Choroid plexus epithelial cell (primary cell): ENCODE results near the gene ABCB8.
"Not testable (repeated sequence)": the region's sequence is repeated elsewhere in the genome, so short reads cannot be mapped to it uniquely, and the experiment has no call there.

ENCODE experiments used
- DNase-seq: peaks from one replicate; pipeline ENCODE4 v3.0.0-alpha.2; 2010; ENCODE audit warnings: low read depth
- H3K4me3 ChIP-seq: 2 replicates; pipeline ENCODE4 v1.5.1; 2011; ENCODE audit warnings: low read depth, mild to moderate bottlenecking, control low read depth, low read length, moderate library complexity
- TF ChIP-seq, protein P1 (sequence below): conservative IDR thresholded peaks from 2 replicates; pipeline ENCODE4 v1.5.1; 2011; ENCODE audit warnings: low read depth, mild to moderate bottlenecking, control low read depth, inconsistent platforms, low read length, moderate library complexity

Gene ABCB8

GRCh38 chr7:151025924-151026671 lies 2.2 kb upstream of the ABCB8 start:
- no peak for DNase-seq
- TF ChIP-seq, protein P1, sequence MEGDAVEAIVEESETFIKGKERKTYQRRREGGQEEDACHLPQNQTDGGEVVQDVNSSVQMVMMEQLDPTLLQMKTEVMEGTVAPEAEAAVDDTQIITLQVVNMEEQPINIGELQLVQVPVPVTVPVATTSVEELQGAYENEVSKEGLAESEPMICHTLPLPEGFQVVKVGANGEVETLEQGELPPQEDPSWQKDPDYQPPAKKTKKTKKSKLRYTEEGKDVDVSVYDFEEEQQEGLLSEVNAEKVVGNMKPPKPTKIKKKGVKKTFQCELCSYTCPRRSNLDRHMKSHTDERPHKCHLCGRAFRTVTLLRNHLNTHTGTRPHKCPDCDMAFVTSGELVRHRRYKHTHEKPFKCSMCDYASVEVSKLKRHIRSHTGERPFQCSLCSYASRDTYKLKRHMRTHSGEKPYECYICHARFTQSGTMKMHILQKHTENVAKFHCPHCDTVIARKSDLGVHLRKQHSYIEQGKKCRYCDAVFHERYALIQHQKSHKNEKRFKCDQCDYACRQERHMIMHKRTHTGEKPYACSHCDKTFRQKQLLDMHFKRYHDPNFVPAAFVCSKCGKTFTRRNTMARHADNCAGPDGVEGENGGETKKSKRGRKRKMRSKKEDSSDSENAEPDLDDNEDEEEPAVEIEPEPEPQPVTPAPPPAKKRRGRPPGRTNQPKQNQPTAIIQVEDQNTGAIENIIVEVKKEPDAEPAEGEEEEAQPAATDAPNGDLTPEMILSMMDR: no peak
- H3K4me3 ChIP-seq: no peak overlapping the region

DNA sequence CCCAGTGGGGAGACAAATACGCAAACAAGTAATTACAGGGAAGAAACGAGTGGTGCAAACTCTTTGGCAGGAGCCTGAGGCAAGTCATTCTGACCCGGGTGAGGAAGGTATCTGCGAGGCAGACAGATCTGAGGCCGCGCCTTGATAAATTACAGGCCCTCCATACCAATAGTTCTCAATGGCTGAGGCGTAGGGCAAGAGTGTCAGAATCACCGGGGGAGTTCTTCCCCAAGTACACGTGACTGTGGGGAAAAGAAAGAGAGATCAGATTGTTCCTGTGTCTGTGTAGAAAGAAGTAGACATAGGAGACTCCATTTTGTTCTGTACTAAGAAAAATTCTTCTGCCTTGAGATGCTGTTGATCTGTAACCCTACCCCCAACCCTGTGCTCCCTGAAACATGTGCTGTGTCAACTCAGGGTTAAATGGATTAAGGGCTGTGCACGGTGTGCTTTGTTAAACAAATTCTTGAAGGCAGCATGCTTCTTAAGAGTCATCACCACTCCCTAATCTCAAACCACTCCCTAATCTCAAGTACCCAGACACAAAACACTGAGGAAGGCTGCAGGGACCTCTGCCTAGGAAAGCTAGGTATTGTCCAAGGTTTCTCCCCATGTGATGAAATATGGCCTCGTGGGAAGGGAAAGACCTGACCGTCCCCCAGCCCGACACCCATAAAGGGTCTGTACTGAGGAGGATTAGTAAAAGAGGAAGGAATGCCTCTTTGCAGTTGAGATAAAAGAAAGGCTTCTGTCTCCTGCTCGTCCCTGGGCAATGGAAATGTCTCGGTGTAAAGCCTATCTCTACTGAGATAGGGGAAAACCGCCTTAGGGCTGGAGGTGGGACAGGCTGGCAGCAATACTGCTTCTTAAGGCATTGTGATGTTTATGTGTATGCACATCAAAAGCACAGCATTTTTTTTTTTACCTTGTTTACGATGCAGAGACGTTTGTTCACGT lies 1.2 kb upstream of the ABCB8 start:
- not testable (repeated sequence) for DNase-seq, H3K4me3 ChIP-seq

GRCh38 chr7:151027728-151028130 lies 521 bp upstream of the ABCB8 start:
- H3K4me3 ChIP-seq: peak overlapping the region; percentile 60
- not testable (repeated sequence) for DNase-seq

DNA sequence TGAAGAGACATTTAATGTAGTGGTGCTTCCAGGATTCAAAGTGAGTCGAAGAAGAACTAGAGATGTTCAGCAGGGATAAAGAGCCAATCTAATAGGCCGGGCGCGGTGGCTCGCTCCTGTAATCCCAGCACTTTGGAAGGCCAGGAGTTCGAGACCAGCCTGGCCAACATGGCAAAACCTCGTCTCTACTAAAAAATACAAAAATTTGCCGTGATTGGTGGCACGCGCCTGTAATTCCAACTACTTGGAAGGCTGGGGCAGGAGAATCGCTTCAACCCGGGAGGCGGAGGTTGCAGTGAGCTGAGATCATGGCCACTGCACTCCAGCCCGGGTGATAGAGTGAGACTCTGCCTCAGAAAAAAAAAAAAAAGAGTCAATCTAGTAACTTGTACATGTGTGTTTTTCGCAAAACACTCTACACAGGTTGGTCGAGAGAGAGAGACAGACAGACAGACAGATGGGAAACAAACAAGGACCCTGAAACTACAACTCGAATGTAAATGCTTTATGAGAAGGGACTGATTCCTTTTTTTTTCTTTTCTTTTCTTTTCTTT lies 775 bp downstream of the ABCB8 start:
- H3K4me3 ChIP-seq: peak overlapping the region; percentile 93
- TF ChIP-seq, protein P1: no peak
- no peak for DNase-seq

GRCh38 chr7:151031011-151031410 lies 2.8 kb downstream of the ABCB8 start:
- TF ChIP-seq, protein P1: no peak
- DNase-seq: no peak
- no peak overlapping the region for H3K4me3 ChIP-seq

GRCh38 chr7:151032936-151033863 lies 5.0 kb downstream of the ABCB8 start:
- no peak overlapping the region for H3K4me3 ChIP-seq
- TF ChIP-seq, protein P1: peak; percentile 31
- DNase-seq: no peak

DNA sequence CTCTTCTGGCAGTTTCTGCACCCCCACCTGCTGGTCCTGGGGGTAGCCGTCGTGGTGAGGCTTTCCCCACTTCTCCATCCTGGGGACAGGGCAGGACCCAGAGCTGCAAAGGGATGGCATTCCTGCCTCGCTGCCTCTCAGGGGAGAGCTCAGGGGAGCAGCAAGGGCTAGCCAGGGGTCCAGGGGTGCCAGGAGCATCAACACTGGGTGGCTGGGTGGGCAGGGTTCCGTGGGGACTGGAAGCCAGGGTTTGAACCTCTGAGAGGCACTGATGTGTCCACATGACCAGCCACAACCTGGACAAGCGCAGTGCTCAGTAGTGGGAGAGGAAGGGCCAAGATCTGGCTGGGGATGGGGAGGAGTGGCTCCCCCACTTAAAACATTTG lies 5.6 kb downstream of the ABCB8 start:
- DNase-seq: no peak
- TF ChIP-seq, protein P1: no peak
- H3K4me3 ChIP-seq: no peak overlapping the region
